AG04449 (cell line): ENCODE results near the gene LSM12.
"Not testable (repeated sequence)": the region's sequence is repeated elsewhere in the genome, so short reads cannot be mapped to it uniquely, and the experiment has no call there.

Source experiments
- CTCF ChIA-PET: fragments of 350-600 bp; formaldehyde crosslinking; extraction: SDS; loops from one replicate; lab custom pipeline; 2021; ENCODE audit warnings: antibody characterized with exemption; lab: Yijun Ruan, JAX
- POLR2A ChIA-PET: fragments of 400-600, 350-600 bp; formaldehyde crosslinking; extraction: SDS; loops from one replicate; lab custom pipeline; 2020; ENCODE audit warnings: antibody characterized with exemption, inconsistent platforms; lab: Yijun Ruan, JAX
- DNase-seq: peaks from one replicate; pipeline ENCODE4 v3.0.0-alpha.2; 2010; ENCODE audit warnings: low read depth, low spot score
- H3K4me3 ChIP-seq: 2 replicates; pipeline ENCODE4 v1.5.1; 2011; ENCODE audit warnings: low read depth, mild to moderate bottlenecking, control low read depth, low read length
- TF ChIP-seq, protein P1 (sequence below): IDR thresholded peaks from one replicate; pipeline ENCODE4 v1.5.1; 2011; ENCODE audit warnings: mild to moderate bottlenecking, moderate library complexity, low read length, control low read depth, inconsistent platforms; ENCODE audit not compliant: insufficient read depth; ENCODE audit errors: missing control alignments

Gene LSM12

DNA sequence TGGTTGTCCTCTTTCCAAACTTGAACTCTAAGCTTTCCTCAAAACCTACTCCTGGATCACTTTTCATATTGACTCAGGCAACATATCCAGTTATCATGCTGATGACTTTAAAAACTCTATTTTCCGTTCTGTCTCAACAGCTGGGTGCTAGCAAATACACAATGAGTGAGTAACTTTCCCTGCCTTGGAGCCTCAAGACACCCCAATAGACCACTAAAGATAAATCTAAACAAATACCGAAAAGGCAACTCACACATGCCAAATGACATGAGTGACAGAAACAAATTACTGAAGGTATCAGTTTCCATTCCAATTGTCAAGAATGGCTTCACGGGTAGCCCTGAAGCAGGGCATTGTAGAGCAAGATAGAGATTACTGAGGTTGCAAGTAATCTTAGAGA lies 36.0 kb downstream of the LSM12 start:
- POLR2A ChIA-PET = interaction anchor here (0.6 to 2.2 kb wide), 2 partner anchors 16 to 67 kb away, joined by 4 to 8 read pairs; partner anchors contain the start of gene TMEM101
- no peak for DNase-seq
- TF ChIP-seq, protein P1, sequence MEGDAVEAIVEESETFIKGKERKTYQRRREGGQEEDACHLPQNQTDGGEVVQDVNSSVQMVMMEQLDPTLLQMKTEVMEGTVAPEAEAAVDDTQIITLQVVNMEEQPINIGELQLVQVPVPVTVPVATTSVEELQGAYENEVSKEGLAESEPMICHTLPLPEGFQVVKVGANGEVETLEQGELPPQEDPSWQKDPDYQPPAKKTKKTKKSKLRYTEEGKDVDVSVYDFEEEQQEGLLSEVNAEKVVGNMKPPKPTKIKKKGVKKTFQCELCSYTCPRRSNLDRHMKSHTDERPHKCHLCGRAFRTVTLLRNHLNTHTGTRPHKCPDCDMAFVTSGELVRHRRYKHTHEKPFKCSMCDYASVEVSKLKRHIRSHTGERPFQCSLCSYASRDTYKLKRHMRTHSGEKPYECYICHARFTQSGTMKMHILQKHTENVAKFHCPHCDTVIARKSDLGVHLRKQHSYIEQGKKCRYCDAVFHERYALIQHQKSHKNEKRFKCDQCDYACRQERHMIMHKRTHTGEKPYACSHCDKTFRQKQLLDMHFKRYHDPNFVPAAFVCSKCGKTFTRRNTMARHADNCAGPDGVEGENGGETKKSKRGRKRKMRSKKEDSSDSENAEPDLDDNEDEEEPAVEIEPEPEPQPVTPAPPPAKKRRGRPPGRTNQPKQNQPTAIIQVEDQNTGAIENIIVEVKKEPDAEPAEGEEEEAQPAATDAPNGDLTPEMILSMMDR = no peak
- no peak overlapping the region for H3K4me3 ChIP-seq
- CTCF ChIA-PET = interaction anchor here (1.4 to 10.5 kb wide), 3 partner anchors 12 to 86 kb away, joined by 4 to 96 read pairs (median 12); no protein-coding TSS in a partner anchor

DNA sequence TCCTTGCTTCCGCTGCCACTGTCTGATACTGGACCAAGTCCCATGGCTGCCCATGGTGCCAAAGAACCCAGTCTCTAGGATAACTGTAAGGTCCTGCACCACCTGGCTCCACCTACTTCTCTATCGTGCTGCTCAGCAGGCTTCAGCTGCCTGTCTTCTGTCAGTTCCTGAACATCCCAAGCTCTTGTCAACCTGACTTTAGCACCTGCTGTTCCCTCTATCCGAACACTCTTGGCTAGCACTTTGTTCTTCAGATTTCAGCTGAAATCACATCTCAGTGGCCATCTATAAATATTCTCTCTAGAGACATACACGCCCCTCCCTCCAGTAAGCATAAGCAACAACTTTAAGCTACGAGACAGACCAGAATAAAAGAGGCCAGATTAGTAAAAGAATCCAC lies 36.7 kb downstream of the LSM12 start:
- DNase-seq = no peak
- ChIA-PET POLR2A (interaction anchor here (2.2 kb wide), 1 partner anchor 15 kb away, joined by 8 read pairs; the partner anchor contains the start of gene TMEM101), CTCF (interaction anchor here (1.4 to 10.5 kb wide), 3 partner anchors 13 to 86 kb away, joined by 4 to 96 read pairs (median 12); no protein-coding TSS in a partner anchor)
- TF ChIP-seq, protein P1 = no peak
- H3K4me3 ChIP-seq = no peak overlapping the region

DNA sequence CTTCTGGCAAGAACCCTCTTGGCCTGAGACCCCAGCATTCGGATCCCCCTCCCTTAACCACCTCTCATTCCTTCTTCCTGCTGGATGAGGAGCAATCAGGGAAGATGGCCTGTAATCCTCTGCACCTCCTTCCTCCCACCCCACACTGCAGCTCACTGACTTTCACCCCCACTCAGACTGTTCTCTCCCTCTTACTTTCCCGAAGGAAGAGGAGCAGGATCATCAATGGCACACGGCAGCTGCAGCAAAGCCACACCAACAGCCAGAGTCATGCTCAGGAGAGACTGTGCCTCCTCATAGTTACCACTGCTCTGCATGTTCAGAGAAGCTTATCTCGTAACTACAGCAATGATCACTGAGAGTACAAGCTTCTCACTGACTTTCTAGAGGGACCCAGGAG lies 41.6 kb downstream of the LSM12 start:
- H3K4me3 ChIP-seq = no peak overlapping the region
- CTCF ChIA-PET = interaction anchor here (0.9 to 10.5 kb wide), 4 partner anchors 9 to 144 kb away, joined by 3 to 96 read pairs (median 3); no protein-coding TSS in a partner anchor
- DNase-seq = no peak
- POLR2A ChIA-PET = no interaction called here
- TF ChIP-seq, protein P1 = no peak

DNA sequence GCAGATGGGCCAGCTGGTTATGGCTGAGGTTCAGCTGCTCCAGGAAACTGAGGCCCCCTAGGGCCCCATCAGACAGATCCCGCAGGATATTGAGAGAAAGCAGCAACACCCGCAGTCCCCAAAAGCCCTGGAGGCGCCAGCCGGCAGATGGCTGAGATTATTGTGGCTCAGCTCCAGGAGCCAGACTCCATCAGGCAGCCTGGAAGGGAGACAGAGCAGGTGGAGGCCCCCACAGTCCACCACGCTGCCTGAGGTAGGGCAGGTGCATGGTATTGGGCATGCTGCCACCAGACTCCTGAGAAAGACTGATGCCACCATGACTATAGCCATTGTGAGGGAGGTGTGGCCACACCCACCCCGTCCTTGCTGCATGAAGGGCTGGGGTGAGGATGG lies 42.2 kb downstream of the LSM12 start:
- ChIA-PET CTCF (interaction anchor here (1.2 to 10.5 kb wide), 3 partner anchors 10 to 114 kb away, joined by 3 to 96 read pairs (median 6); partner anchors contain the start of gene TMEM101), POLR2A (interaction anchor here (1.2 kb wide), 1 partner anchor 10 kb away, joined by 5 read pairs; the partner anchor contains the start of gene TMEM101)
- no peak overlapping the region for H3K4me3 ChIP-seq
- TF ChIP-seq, protein P1 = no peak
- DNase-seq = no peak

DNA sequence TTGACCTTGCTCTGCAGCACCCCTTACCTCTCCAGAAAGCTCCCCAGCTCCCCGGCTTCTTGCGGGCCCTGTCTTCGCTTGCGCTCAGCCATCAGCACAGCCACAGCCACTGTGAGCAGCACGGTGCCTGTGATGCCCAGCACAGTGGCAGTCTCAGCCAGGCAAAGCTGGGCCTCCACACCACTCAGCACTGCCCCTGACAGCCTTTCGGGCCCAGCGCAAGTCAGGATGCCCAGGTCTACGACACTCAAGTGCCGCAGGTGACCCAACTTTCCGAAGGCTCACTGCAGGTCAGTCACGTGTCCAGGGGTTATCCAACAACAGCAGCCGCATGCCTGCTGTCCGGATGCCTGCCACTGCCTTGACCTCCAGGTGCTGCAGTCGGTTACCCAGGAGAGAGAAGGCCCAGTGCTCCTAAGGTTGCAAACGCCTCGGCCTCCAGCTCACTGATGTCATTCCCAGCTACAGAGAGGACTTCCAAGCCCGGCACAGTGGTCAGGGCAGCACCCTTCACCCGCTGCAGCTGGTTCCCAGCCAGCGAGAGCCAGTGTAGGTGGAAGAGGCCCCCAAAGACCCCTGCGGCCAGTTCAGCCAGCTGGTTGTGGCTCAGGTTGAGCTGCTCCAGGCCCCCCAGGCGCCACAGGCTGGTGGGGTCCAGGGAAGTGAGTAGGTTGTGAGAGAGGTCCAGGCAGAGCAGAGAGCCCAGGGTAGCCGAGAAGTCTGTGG lies 42.8 kb downstream of the LSM12 start:
- no peak overlapping the region for H3K4me3 ChIP-seq
- TF ChIP-seq, protein P1 = no peak
- POLR2A ChIA-PET = interaction anchor here (1.2 kb wide), 1 partner anchor 9 kb away, joined by 5 read pairs; the partner anchor contains the start of gene TMEM101
- DNase-seq = no peak
- CTCF ChIA-PET = interaction anchor here (1.3 to 10.5 kb wide), 3 partner anchors 10 to 19 kb away, joined by 4 to 96 read pairs (median 6); partner anchors contain the start of gene TMEM101

DNA sequence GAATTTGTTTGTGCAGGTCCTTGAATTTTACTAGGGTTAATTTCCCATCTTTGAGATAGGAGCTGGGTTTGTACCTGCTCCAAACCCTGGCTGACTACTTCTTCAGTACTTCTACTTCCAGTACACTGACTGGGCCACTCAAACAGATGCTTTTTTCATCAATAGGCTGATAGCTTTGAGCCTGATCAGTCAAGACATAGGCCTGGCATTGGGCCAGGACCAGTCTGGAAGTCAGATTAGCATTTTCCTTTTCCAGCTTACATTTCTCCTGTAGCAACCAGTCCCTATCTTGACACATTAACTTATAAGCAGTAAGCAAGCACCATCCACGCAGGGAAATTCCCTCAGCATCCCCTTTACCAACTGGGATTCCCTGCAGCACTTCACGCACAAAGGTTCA lies 44.2 kb downstream of the LSM12 start:
- ChIA-PET POLR2A (interaction anchor here (0.6 kb wide), 1 partner anchor 136 kb away, joined by 3 read pairs; no protein-coding TSS in a partner anchor), CTCF (interaction anchor here (1.2 to 2.3 kb wide), 2 partner anchors 8 to 18 kb away, joined by 3 to 6 read pairs; partner anchors contain the start of gene TMEM101)
- TF ChIP-seq, protein P1 = no peak
- DNase-seq = no peak
- no peak overlapping the region for H3K4me3 ChIP-seq

DNA sequence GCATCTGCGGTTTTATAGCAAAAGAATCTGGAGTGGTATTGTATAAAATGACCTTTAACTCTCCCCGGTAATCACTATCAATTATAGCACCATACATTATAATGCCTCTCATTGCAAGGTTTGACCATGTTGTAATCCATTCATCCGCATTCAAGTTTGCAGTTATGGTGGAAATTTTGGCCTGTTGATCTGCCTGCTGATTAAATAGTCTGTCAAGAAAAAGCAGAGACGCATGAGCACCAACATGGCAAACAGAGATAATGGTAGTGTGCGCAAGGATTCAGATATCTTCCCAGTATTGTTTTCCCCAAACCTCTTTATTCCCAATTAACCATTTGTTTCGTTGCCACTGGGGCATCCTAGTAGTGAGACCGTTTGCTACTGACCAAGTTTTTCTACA lies 45.2 kb downstream of the LSM12 start:
- DNase-seq, H3K4me3 ChIP-seq, POLR2A ChIA-PET: not testable (repeated sequence)
- CTCF ChIA-PET = interaction anchor here (0.6 kb wide), 1 partner anchor 49 kb away, joined by 3 read pairs; no protein-coding TSS in a partner anchor
